ENCODE data around the gene XIST.

DNA sequence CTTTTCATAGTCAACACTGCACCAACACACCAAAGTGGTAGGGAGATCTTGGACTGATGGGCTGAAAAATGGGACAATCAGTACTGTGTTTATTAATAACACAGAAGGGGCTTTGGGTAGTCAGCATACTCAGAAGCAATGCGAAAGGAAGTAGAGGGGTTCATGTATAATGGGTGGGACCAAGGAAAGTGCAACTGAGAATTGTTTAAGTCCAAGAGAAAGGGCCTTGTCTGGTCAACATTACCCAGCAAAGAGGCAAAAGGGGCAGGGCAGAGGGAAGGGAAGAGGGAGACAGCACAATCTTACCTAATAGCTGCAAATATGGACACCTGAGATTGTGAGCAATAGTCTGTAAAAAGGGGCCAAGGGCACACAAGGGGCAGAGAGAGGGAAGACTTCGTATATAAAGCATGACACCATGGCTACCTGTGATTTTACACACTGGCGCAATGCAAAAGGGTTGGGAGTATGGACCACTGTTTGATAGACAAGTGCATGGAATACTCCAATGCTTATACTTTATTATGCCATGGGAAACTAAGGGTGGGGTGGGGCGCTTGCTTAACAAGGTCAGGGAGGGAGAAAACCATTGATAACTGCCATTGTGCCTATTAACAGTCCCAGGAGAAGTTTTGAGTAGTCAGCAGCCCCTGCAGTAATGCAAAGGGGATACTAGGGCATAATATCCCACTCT, 9.8 kb downstream of the XIST start:
- TF ChIP-seq, protein P1, sequence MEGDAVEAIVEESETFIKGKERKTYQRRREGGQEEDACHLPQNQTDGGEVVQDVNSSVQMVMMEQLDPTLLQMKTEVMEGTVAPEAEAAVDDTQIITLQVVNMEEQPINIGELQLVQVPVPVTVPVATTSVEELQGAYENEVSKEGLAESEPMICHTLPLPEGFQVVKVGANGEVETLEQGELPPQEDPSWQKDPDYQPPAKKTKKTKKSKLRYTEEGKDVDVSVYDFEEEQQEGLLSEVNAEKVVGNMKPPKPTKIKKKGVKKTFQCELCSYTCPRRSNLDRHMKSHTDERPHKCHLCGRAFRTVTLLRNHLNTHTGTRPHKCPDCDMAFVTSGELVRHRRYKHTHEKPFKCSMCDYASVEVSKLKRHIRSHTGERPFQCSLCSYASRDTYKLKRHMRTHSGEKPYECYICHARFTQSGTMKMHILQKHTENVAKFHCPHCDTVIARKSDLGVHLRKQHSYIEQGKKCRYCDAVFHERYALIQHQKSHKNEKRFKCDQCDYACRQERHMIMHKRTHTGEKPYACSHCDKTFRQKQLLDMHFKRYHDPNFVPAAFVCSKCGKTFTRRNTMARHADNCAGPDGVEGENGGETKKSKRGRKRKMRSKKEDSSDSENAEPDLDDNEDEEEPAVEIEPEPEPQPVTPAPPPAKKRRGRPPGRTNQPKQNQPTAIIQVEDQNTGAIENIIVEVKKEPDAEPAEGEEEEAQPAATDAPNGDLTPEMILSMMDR (IDR thresholded peaks at IDR 0.05; ENCODE audit: insufficient read depth, low read length), result no peak
- TF ChIP-seq POLR2AphosphoS5 (IDR thresholded peaks at IDR 0.05; ENCODE audit: low read depth) (no peak), SPI1 (IDR thresholded peaks at IDR 0.05; ENCODE audit: borderline replicate concordance, low read depth) (no peak), GABPA (IDR thresholded peaks at IDR 0.05; ENCODE audit: low read depth) (no peak)
- TF ChIP-seq, protein P2, sequence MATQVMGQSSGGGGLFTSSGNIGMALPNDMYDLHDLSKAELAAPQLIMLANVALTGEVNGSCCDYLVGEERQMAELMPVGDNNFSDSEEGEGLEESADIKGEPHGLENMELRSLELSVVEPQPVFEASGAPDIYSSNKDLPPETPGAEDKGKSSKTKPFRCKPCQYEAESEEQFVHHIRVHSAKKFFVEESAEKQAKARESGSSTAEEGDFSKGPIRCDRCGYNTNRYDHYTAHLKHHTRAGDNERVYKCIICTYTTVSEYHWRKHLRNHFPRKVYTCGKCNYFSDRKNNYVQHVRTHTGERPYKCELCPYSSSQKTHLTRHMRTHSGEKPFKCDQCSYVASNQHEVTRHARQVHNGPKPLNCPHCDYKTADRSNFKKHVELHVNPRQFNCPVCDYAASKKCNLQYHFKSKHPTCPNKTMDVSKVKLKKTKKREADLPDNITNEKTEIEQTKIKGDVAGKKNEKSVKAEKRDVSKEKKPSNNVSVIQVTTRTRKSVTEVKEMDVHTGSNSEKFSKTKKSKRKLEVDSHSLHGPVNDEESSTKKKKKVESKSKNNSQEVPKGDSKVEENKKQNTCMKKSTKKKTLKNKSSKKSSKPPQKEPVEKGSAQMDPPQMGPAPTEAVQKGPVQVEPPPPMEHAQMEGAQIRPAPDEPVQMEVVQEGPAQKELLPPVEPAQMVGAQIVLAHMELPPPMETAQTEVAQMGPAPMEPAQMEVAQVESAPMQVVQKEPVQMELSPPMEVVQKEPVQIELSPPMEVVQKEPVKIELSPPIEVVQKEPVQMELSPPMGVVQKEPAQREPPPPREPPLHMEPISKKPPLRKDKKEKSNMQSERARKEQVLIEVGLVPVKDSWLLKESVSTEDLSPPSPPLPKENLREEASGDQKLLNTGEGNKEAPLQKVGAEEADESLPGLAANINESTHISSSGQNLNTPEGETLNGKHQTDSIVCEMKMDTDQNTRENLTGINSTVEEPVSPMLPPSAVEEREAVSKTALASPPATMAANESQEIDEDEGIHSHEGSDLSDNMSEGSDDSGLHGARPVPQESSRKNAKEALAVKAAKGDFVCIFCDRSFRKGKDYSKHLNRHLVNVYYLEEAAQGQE (IDR thresholded peaks at IDR 0.05; ENCODE audit: insufficient replicate concordance, low read depth), result no peak

All from HL-60 (cell line).